Raji (cell line): ENCODE results near the gene RPTOR.

Experiments
- POLR2A ChIP-seq: IDR thresholded peaks from 2 replicates; pipeline ENCODE4 v1.6.1; 2011; ENCODE audit warnings: low read depth, low read length, control low read depth; ENCODE audit not compliant: insufficient read depth

RPTOR gene

GRCh38 chr17:80817321-80817845, 272.7 kb downstream of the RPTOR start:
- no peak for TF ChIP-seq POLR2A

GRCh38 chr17:80817861-80818260, 273.2 kb downstream of the RPTOR start:
- no peak for TF ChIP-seq POLR2A

- TF ChIP-seq POLR2A = no peak
Measured at GRCh38 chr17:80818871-80819270, 274.2 kb downstream of the RPTOR start.

- no peak for TF ChIP-seq POLR2A
Measured at GRCh38 chr17:80819422-80820164, 275.0 kb downstream of the RPTOR start.

- TF ChIP-seq POLR2A = no peak
Measured at GRCh38 chr17:80820331-80820730, 275.7 kb downstream of the RPTOR start.

GRCh38 chr17:80821546-80821945, 276.9 kb downstream of the RPTOR start:
- TF ChIP-seq POLR2A = no peak

- TF ChIP-seq POLR2A = no peak
Measured at GRCh38 chr17:80822021-80822699, 277.5 kb downstream of the RPTOR start.

- no peak for TF ChIP-seq POLR2A
Measured at GRCh38 chr17:80822700-80823410, 278.2 kb downstream of the RPTOR start.

- TF ChIP-seq POLR2A = no peak
Measured at GRCh38 chr17:80824549-80825470, 280.2 kb downstream of the RPTOR start.

- no peak for TF ChIP-seq POLR2A
Measured at GRCh38 chr17:80825471-80826345, 281.1 kb downstream of the RPTOR start.

GRCh38 chr17:80826346-80826954, 281.8 kb downstream of the RPTOR start:
- TF ChIP-seq POLR2A = no peak

GRCh38 chr17:80826955-80827645, 282.5 kb downstream of the RPTOR start:
- TF ChIP-seq POLR2A = no peak

- no peak for TF ChIP-seq POLR2A
Measured at GRCh38 chr17:80827646-80828643, 283.3 kb downstream of the RPTOR start.
